Ovary (tissue), 3 donors: ENCODE measurements around the gene AMPH.
"Not testable (repeated sequence)": the region's sequence is repeated elsewhere in the genome, so short reads cannot be mapped to it uniquely, and the experiment has no call there.

ENCODE experiments used
- POLR2A ChIP-seq: fragments of 450-650 bp; IDR thresholded peaks from one replicate; pipeline ENCODE4 v1.6.1; 2017; ENCODE audit warnings: antibody characterized with exemption, mild to moderate bottlenecking, moderate library complexity
- TF ChIP-seq, protein P1 (sequence below), 3 donors: fragments of 450-650 bp in 2 of 3; fragments of 200-600 bp in 1 of 3; IDR thresholded peaks; one replicate each; pipeline versions ENCODE4 v1.5.1 to v1.8.0; 2016 to 2022; ENCODE audit warnings: antibody characterized with exemption in 3 of 3, mild to moderate bottlenecking in 1 of 3
- donor health status: DM: no; HTN: no; CAD: no.

DNA sequence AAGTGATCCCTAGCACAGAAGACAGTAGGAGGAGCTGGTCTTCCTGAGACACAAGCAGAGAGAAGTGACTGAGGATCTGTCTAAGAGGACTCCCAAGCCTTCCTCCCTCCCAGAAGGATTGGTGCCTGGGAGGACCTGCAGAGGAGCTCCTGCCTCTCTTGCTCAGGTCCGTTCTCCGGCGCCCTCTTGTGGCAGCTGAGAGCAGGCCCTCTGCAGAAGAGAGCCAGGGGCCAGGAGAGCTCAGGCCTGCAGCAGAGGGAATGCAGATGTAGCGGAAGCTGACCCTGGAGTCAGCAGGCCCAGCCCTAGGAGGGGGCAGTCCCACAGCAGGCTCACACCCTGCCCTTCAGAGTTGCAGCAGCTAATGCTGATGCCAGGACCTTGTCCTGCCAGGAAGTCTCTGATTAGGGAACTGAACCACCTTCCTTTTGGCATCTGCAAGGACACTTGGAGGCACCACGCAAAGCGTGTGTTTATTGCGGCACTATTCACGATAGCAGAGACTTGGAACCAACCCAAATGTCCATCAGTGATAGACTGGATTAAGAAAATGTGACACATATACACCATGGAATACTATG lies 276.8 kb downstream of the AMPH start:
- TF ChIP-seq, protein P1, sequence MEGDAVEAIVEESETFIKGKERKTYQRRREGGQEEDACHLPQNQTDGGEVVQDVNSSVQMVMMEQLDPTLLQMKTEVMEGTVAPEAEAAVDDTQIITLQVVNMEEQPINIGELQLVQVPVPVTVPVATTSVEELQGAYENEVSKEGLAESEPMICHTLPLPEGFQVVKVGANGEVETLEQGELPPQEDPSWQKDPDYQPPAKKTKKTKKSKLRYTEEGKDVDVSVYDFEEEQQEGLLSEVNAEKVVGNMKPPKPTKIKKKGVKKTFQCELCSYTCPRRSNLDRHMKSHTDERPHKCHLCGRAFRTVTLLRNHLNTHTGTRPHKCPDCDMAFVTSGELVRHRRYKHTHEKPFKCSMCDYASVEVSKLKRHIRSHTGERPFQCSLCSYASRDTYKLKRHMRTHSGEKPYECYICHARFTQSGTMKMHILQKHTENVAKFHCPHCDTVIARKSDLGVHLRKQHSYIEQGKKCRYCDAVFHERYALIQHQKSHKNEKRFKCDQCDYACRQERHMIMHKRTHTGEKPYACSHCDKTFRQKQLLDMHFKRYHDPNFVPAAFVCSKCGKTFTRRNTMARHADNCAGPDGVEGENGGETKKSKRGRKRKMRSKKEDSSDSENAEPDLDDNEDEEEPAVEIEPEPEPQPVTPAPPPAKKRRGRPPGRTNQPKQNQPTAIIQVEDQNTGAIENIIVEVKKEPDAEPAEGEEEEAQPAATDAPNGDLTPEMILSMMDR (IDR thresholded peaks at IDR 0.05): not testable (repeated sequence)
- not testable (repeated sequence) for TF ChIP-seq POLR2A
